ENCODE data around the gene NOTCH2.
"Not testable (repeated sequence)": the region's sequence is repeated elsewhere in the genome, so short reads cannot be mapped to it uniquely, and the experiment has no call there.

DNA sequence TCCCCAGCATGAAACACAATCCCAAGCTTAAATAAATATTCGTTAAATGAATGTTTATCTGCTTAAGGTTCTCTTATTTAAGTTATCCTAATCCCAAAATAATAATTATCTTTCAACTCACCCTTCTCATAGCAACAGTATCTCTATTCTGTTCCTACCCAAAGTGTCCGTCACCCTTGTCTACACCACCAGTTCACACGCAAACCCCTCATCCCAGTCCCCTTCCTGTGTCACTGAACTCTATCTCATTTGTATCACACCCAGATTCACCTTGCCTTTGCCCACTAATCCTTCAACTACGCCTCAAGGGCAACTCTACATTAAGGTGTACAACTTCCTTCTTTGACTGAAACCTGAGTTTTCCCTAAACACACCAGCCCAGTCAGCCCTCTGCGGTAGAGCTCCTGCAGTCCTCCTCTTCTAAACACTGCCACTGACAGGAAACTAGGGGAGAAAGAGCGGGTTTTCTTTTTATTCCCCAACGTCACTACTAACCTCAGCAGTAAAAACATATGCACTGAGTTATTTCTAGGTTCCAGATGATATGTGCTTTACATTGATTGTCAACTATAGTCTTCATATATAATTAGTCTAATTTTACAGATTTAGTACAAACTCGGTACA lies 92.2 kb downstream of the NOTCH2 start:
- TF ChIP-seq, protein P1, sequence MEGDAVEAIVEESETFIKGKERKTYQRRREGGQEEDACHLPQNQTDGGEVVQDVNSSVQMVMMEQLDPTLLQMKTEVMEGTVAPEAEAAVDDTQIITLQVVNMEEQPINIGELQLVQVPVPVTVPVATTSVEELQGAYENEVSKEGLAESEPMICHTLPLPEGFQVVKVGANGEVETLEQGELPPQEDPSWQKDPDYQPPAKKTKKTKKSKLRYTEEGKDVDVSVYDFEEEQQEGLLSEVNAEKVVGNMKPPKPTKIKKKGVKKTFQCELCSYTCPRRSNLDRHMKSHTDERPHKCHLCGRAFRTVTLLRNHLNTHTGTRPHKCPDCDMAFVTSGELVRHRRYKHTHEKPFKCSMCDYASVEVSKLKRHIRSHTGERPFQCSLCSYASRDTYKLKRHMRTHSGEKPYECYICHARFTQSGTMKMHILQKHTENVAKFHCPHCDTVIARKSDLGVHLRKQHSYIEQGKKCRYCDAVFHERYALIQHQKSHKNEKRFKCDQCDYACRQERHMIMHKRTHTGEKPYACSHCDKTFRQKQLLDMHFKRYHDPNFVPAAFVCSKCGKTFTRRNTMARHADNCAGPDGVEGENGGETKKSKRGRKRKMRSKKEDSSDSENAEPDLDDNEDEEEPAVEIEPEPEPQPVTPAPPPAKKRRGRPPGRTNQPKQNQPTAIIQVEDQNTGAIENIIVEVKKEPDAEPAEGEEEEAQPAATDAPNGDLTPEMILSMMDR (conservative IDR thresholded peaks at IDR 0.05; ENCODE audit: low read depth, low read length): not testable (repeated sequence)
- not testable (repeated sequence) for TF ChIP-seq EZH2 (IDR thresholded peaks at IDR 0.05; ENCODE audit: low read length, unreplicated experiment); EZH2phosphoT487 (IDR thresholded peaks at IDR 0.05; ENCODE audit: borderline replicate concordance, low read length)

All from PC-3 (cell line).